Spleen (tissue), 11 donors: ENCODE results near the gene LRRC75A. TPM values are rescaled to one million over a fixed set of nuclear protein-coding genes. Genes with fewer than 3 reads are reported as not detected.
A peak's percentile ranks its signal among the peaks of the same experiment; 100 is the strongest.

Source experiments
- DNase-seq: peaks from one replicate; pipeline ENCODE4 v3.0.0-alpha.2; 2020
- H3K27ac ChIP-seq, 8 donors: fragments of 200-600 bp; sonication (generic) in 7 of 8; 1 replicate in 4 of 8; 2 replicates in 4 of 8; pipeline versions ENCODE4 v1.5.0 to v1.8.0; 2016 to 2021; ENCODE audit warnings: inconsistent platforms in 4 of 8, mild to moderate bottlenecking in 4 of 8, moderate library complexity in 1 of 8
- H3K27me3 ChIP-seq, 7 donors: fragments of 200-600 bp; sonication (generic) in 6 of 7; replicated peaks in 1 of 7; 1 replicate in 4 of 7; 2 replicates in 3 of 7; pipeline versions ENCODE4 v1.5.0 to v1.8.0; 2016 to 2021; ENCODE audit warnings: inconsistent platforms in 3 of 7, mild to moderate bottlenecking in 1 of 7
- H3K36me3 ChIP-seq, 6 donors: fragments of 200-600 bp; sonication (generic) in 5 of 6; 1 replicate in 4 of 6; 2 replicates in 2 of 6; pipeline versions ENCODE4 v1.5.0 to v1.8.0; 2016 to 2021; ENCODE audit warnings: inconsistent platforms in 2 of 6
- H3K4me1 ChIP-seq, 6 donors: fragments of 200-600 bp; sonication (generic) in 5 of 6; 1 replicate in 3 of 6; 2 replicates in 3 of 6; pipeline versions ENCODE4 v1.5.0 to v1.8.0; 2016 to 2021; ENCODE audit warnings: inconsistent platforms in 3 of 6
- H3K4me3 ChIP-seq, 8 donors: fragments of 200-600 bp; sonication (generic) in 7 of 8; 1 replicate in 4 of 8; 2 replicates in 4 of 8; pipeline versions ENCODE4 v1.5.0 to v1.8.0; 2016 to 2021; ENCODE audit warnings: inconsistent platforms in 4 of 8, mild to moderate bottlenecking in 4 of 8, moderate library complexity in 2 of 8
- H3K9me3 ChIP-seq, 8 donors: fragments of 200-600 bp; sonication (generic) in 7 of 8; 1 replicate in 4 of 8; 2 replicates in 4 of 8; pipeline versions ENCODE4 v1.5.0 to v1.8.0; 2016 to 2021; ENCODE audit warnings: inconsistent platforms in 4 of 8
- POLR2A ChIP-seq, 3 donors: fragments of 450-650 bp; IDR thresholded peaks; one replicate each; pipeline ENCODE4 v1.5.1; 2017; ENCODE audit warnings: antibody characterized with exemption in 3 of 3, mild to moderate bottlenecking in 1 of 3
- POLR2AphosphoS5 ChIP-seq, 3 donors: sonication (generic); formaldehyde crosslinking; IDR thresholded peaks; one replicate each; pipeline ENCODE4 v1.5.1; 2017; ENCODE audit warnings: antibody characterized with exemption in 3 of 3
- WGBS, 5 donors: extraction: QIAGEN DNeasy Blood & Tissue Kit in 3 of 5; methylation state at CpG; one replicate each; pipeline versions ENCODE4 v1.1.5 to v1.1.7; 2013 to 2018; 5-methylcytosine and 5-hydroxymethylcytosine counted together
- intact Hi-C: fragments of 100-400 bp; cut with DNase I; formaldehyde crosslinking; loops from one replicate; pipeline ENCODE4 v1.15.0; 2023; ENCODE audit warnings: low total_unique reads
- polyA plus RNA-seq, 3 donors: library from polyadenylated mRNA; stranded (reverse); fragments of 200-250 nt; gene quantifications; one replicate each; pipeline ENCODE4 v1.2.1, GENCODE V29; 2013
- total RNA-seq, 7 donors: library from RNA; depleted of rRNA in 3 of 7; stranded (reverse); fragments of >200 nt in 3 of 7; fragmentation: NEBNext Ultra II Directional in 4 of 7; extraction: Animal tissue kit (Norgen Biotek cat#: 25700) in 4 of 7; gene quantifications; one replicate each; pipeline versions ENCODE4 v1.1.0 to v1.2.1, GENCODE V29; 2016 to 2021
- TF ChIP-seq, protein P1 (sequence below), 11 experiments: fragments of 200-600 bp in 7 of 11; fragments of 450-650 bp in 4 of 11; sonication (generic) in 4 of 11; IDR thresholded peaks in 8 of 11; conservative IDR thresholded peaks in 3 of 11; 1 replicate in 7 of 11; 2 replicates in 4 of 11; pipeline versions ENCODE4 v1.4.0 to v1.8.0; 2016 to 2021; ENCODE audit warnings: antibody characterized with exemption in 11 of 11, inconsistent platforms in 4 of 11, mild to moderate bottlenecking in 1 of 11
- donor health status: healthy with polysubstance abuse.
- donor health status: DM: no; HTN: no; CAD: no; lungs with moderate emphysema.
- donor health status: DM: no; HTN: no; CAD: no.
- donor health status: Bipolar disorder and iron deficiency.
- donor health status: healthy.
- donor health status: DM: no; HTN: no; CAD: no.
- donor health status: DM: yes; HTN: yes; CAD: no.

LRRC75A gene
- total and polyA plus RNA-seq, 10 donors = 4.2 to 26.4 (median 19.3) TPM

- Histone ChIP-seq H3K27ac (peak overlapping the region in 4 of 8 donors; percentile 58 to 96 (median 81)), H3K36me3 (peaks cover 0 to 100% (median 50%) of the 10 kb centered on the region in 6 donors), H3K4me1 (peaks cover 8 to 71% (median 49%) of the 10 kb centered on the region in 6 donors), H3K27me3 (no peaks in the 10 kb centered on the region), H3K4me3 (no peak overlapping the region), H3K9me3 (no peaks in the 10 kb centered on the region)
- no peak for DNase-seq
- intact Hi-C loops = no loop called here
- TF ChIP-seq POLR2AphosphoS5 (IDR thresholded peaks at IDR 0.05) (no peak), POLR2A (IDR thresholded peaks at IDR 0.05) (no peak)
- TF ChIP-seq, protein P1, sequence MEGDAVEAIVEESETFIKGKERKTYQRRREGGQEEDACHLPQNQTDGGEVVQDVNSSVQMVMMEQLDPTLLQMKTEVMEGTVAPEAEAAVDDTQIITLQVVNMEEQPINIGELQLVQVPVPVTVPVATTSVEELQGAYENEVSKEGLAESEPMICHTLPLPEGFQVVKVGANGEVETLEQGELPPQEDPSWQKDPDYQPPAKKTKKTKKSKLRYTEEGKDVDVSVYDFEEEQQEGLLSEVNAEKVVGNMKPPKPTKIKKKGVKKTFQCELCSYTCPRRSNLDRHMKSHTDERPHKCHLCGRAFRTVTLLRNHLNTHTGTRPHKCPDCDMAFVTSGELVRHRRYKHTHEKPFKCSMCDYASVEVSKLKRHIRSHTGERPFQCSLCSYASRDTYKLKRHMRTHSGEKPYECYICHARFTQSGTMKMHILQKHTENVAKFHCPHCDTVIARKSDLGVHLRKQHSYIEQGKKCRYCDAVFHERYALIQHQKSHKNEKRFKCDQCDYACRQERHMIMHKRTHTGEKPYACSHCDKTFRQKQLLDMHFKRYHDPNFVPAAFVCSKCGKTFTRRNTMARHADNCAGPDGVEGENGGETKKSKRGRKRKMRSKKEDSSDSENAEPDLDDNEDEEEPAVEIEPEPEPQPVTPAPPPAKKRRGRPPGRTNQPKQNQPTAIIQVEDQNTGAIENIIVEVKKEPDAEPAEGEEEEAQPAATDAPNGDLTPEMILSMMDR (IDR thresholded peaks at IDR 0.05 in 8 of 11, conservative IDR thresholded peaks at IDR 0.05 in 3 of 11) = no peak
- WGBS, 5 donors = 76 to 90% (median 86%) methylated on average over 10 to 12 of the region's 12 CpGs
Observed at GRCh38 chr17:16446338-16446983, 45.5 kb downstream of the LRRC75A start.

DNA sequence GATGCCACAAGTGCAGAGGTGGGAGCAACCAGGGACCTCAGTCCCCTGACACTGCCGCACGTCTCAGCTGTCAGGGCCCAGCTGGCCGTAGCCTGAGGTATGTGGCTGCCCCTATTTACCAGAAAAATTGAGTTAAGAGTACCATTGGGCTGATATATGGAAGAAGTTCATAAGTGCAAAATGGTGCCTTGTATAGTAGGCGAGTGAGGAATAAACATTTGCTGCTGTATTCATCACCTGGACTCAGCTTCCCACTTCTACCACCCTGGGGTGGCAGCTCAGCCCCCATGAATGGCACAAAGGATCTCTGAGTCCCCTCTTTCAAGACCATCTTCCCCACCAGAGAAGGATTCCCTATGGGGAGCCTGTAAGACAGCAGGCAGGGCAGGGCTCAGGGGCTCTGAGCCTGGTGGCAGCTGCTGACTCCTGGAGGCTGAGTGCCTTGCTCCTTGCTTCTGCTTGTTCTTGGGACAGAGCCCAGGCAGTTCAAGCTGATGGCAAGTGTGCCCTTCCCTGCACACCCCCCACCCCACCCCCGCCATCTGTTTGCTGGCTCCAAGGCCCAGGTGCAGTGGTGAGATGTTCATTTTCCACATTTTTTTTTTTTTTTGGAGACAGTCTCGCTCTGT lies 47.6 kb downstream of the LRRC75A start:
- Histone ChIP-seq H3K4me3 (no peak overlapping the region), H3K9me3 (no peaks in the 10 kb centered on the region), H3K27me3 (no peaks in the 10 kb centered on the region), H3K27ac (peak overlapping the region in 4 of 8 donors; percentile 58 to 96 (median 92)), H3K4me1 (peaks cover 22 to 92% (median 67%) of the 10 kb centered on the region in 6 donors), H3K36me3 (peaks cover 0 to 93% (median 59%) of the 10 kb centered on the region in 6 donors)
- 75 to 91% (median 88%) methylated on average over 6 of the region's 6 CpGs for WGBS, 5 donors
- no peak for TF ChIP-seq POLR2AphosphoS5 (IDR thresholded peaks at IDR 0.05)
- TF ChIP-seq POLR2A (IDR thresholded peaks at IDR 0.05) = no peak
- TF ChIP-seq, protein P1 (IDR thresholded peaks at IDR 0.05 in 8 of 11, conservative IDR thresholded peaks at IDR 0.05 in 3 of 11) = no peak
- no peak for DNase-seq
- intact Hi-C loops = no loop called here

DNA sequence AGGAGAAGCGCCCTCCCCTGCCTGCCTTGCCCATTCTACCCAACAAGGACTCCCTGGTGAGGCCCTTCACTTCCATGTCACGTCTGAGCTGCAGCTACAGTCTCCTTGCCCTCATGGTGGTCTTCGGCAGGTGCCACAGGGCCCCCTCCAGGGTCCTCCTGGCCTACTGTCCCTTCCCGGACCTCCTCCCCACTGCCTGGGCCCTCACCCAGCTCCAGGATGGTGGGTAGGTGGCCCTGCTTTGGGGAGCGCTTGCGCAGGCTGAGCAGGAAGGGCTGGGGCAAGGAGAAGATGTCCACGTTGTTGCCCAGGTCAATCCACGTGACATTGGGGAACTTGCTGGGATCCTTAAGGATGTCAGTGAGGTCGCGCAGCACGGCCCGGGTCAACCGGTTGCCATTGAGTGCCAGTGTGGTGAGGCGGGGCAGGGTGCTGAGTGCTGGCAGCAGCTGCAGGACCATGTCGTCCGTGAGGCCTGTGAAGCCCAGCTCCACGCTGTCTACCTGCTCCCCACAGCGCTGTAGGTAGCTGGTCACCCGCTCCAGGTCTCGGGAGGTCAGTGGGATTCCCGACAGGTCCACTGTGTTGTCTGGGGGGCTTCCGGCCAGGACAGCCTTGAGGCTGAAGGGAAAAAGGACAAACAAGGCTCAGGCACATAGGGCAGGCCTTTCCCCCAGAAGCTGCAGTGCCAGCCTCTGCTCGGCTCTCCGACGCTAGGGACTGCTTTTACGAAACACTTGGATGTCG lies 48.3 kb downstream of the LRRC75A start:
- H3K9me3 ChIP-seq = no peaks in the 10 kb centered on the region
- no peak for DNase-seq
- no peak overlapping the region for H3K4me3 ChIP-seq
- no peak for TF ChIP-seq POLR2A (IDR thresholded peaks at IDR 0.05)
- TF ChIP-seq, protein P1 (IDR thresholded peaks at IDR 0.05 in 8 of 11, conservative IDR thresholded peaks at IDR 0.05 in 3 of 11) = no peak
- peak in 2 of 3 donors; percentile 48 to 73 for TF ChIP-seq POLR2AphosphoS5 (IDR thresholded peaks at IDR 0.05)
- H3K36me3 ChIP-seq = peaks cover 0 to 86% (median 53%) of the 10 kb centered on the region in 6 donors
- H3K27ac ChIP-seq = peak overlapping the region in 3 of 8 donors; percentile 92 to 96 (median 92)
- intact Hi-C loops = no loop called here
- H3K27me3 ChIP-seq = no peaks in the 10 kb centered on the region
- peaks cover 22 to 94% (median 67%) of the 10 kb centered on the region in 6 donors for H3K4me1 ChIP-seq
- 76 to 88% (median 79%) methylated on average over 19 to 27 of the region's 27 CpGs for WGBS, 5 donors
